GM13977 (cell line): ENCODE measurements around the gene HMGXB4.

ENCODE experiments used
- DNase-seq: peaks from one replicate; pipeline ENCODE4 v3.0.0; 2012; ENCODE audit warnings: low spot score
- CTCF ChIP-seq: IDR thresholded peaks from 2 replicates; pipeline ENCODE4 v1.5.1; 2012; ENCODE audit warnings: mild to moderate bottlenecking, control low read depth; ENCODE audit not compliant: insufficient read depth; ENCODE audit errors: extremely low read depth, missing control alignments
- in situ Hi-C: fragments of 300-500 bp; cut with MboI; formaldehyde crosslinking; loops from one replicate; pipeline ENCODE4 v1.12.0; 2022; ENCODE audit warnings: low sequenced_read_pairs, low pct_unique_long_range_greater_than_20kb, mixed read lengths, inconsistent platforms; ENCODE audit not compliant: unreplicated experiment

Gene HMGXB4

GRCh38 chr22:35328472-35328885 is 71.2 kb downstream of the HMGXB4 start:
- in situ Hi-C loops: no loop called here
- no peak for DNase-seq
- no peak for TF ChIP-seq CTCF

- in situ Hi-C loops: no loop called here
- peak; percentile 23 for TF ChIP-seq CTCF
- DNase-seq: no peak
Observed at GRCh38 chr22:35329114-35329847, 72.0 kb downstream of the HMGXB4 start.

- DNase-seq: no peak
- in situ Hi-C loops: no loop called here
- TF ChIP-seq CTCF: no peak
Observed at GRCh38 chr22:35330258-35330861, 73.1 kb downstream of the HMGXB4 start.

- TF ChIP-seq CTCF: no peak
- DNase-seq: no peak
- in situ Hi-C loops: no loop called here
Observed at GRCh38 chr22:35332278-35332677, 75.0 kb downstream of the HMGXB4 start.

- in situ Hi-C loops: no loop called here
- TF ChIP-seq CTCF: no peak
- DNase-seq: no peak
Observed at GRCh38 chr22:35333220-35333619, 75.9 kb downstream of the HMGXB4 start.

- in situ Hi-C loops: no loop called here
- DNase-seq: no peak
- no peak for TF ChIP-seq CTCF
Observed at GRCh38 chr22:35334004-35334403, 76.7 kb downstream of the HMGXB4 start.
